OCI-LY7 (cell line): ENCODE measurements around the gene XAB2. TPM values are rescaled to one million over a fixed set of nuclear protein-coding genes. Genes with fewer than 3 reads are reported as not detected.
A peak's percentile ranks its signal among the peaks of the same experiment; 100 is the strongest.

Experiments used
- BruUV-seq: library from RNA; stranded (reverse); fragments of 400-500 nt; replicated peaks from 2 replicates; lab custom pipeline; 2021; lab: Mats Ljungman, UMichigan
- CTCF ChIA-PET: fragments of 300-600 bp; sonication (Branson Sonifier 250); formaldehyde crosslinking; loops from one replicate; lab custom pipeline; 2022; ENCODE audit warnings: antibody characterized with exemption; ENCODE audit not compliant: unreplicated experiment; lab: Charles Lee
- POLR2A ChIA-PET: fragments of 300-600 bp; sonication (Branson Sonifier 250); formaldehyde crosslinking; loops from one replicate; lab custom pipeline; 2022; ENCODE audit warnings: antibody characterized with exemption; lab: Charles Lee
- DNase-seq: peaks from one replicate; pipeline ENCODE4 v3.0.0-alpha.2; 2015; ENCODE audit warnings: low spot score
- H2AFZ ChIP-seq: fragments of 200-600 bp; sonication (generic), shearing (Covaris generic); 2 replicates; pipeline ENCODE4 v1.6.1; 2014; ENCODE audit warnings: mild to moderate bottlenecking, antibody characterized with exemption, low read length, moderate library complexity
- H3K27ac ChIP-seq: fragments of 200-600 bp; sonication (generic); 2 replicates; pipeline ENCODE4 v1.5.1; 2014; ENCODE audit warnings: mixed run types, low read depth, mild to moderate bottlenecking, moderate library complexity, low read length, inconsistent platforms; ENCODE audit not compliant: poor library complexity, severe bottlenecking
- H3K36me3 ChIP-seq: fragments of 200-600 bp; sonication (generic); 2 replicates; pipeline ENCODE4 v1.6.1; 2014; ENCODE audit warnings: mild to moderate bottlenecking, antibody characterized with exemption, low read length, moderate library complexity, mixed read lengths; ENCODE audit not compliant: insufficient read depth
- H3K4me1 ChIP-seq: fragments of 200-600 bp; sonication (generic); 2 replicates; pipeline ENCODE4 v1.5.1; 2014; ENCODE audit warnings: mild to moderate bottlenecking, low read length; ENCODE audit not compliant: insufficient read depth, poor library complexity, severe bottlenecking
- H3K4me2 ChIP-seq: fragments of 200-600 bp; sonication (generic); 2 replicates; pipeline ENCODE4 v1.6.1; 2014; ENCODE audit warnings: mild to moderate bottlenecking, low read length
- H3K4me3 ChIP-seq: fragments of 200-600 bp; sonication (generic); 2 replicates; pipeline ENCODE4 v1.5.1; 2014; ENCODE audit warnings: mild to moderate bottlenecking, low read depth, low read length; ENCODE audit not compliant: poor library complexity, severe bottlenecking
- H3K79me2 ChIP-seq: fragments of 200-600 bp; sonication (generic); 2 replicates; pipeline ENCODE4 v1.6.1; 2016; ENCODE audit warnings: low read depth, mild to moderate bottlenecking, low read length, moderate library complexity, mixed read lengths; ENCODE audit not compliant: insufficient read depth
- H3K9me2 ChIP-seq: fragments of 200-600 bp; sonication (generic); 2 replicates; pipeline ENCODE4 v1.6.1; 2016; ENCODE audit warnings: mild to moderate bottlenecking, low read length, mixed read lengths; ENCODE audit not compliant: insufficient read depth
- H3K9me3 ChIP-seq: fragments of 200-600 bp; sonication (generic); 2 replicates; pipeline ENCODE4 v1.6.1; 2014; ENCODE audit warnings: mild to moderate bottlenecking, mixed run types, low read length, mixed read lengths
- H4K20me1 ChIP-seq: fragments of 200-600 bp; sonication (generic); 2 replicates; pipeline ENCODE4 v1.6.1; 2014; ENCODE audit warnings: mild to moderate bottlenecking, antibody characterized with exemption, low read length, moderate library complexity, mixed read lengths; ENCODE audit not compliant: insufficient read depth
- EZH2phosphoT487 ChIP-seq: fragments of 200-600 bp; sonication (generic); IDR thresholded peaks from 2 replicates; pipeline ENCODE4 v1.6.1; 2018; ENCODE audit warnings: low read depth, borderline replicate concordance, mild to moderate bottlenecking, mixed run types, antibody characterized with exemption, low read length, moderate library complexity, mixed read lengths
- intact Hi-C: fragments of 100-400 bp; cut with micrococcal nuclease; formaldehyde crosslinking; loops from one replicate; pipeline ENCODE4 v1.10.0; 2022; ENCODE audit not compliant: unreplicated experiment
- total RNA-seq, 2 experiments: library from RNA; depleted of rRNA in 1 of 2; stranded (reverse); fragments of >200 nt in 1 of 2; shearing (Covaris generic) in 1 of 2; gene quantifications; 2 replicates each; pipeline ENCODE4 v1.2.3, GENCODE V29; 2014 to 2022
- TF ChIP-seq, protein P1 (sequence below): fragments of 200-600 bp; sonication (generic); conservative IDR thresholded peaks from 2 replicates; pipeline ENCODE4 v1.5.1; 2014; ENCODE audit warnings: mild to moderate bottlenecking, antibody characterized with exemption, low read length, moderate library complexity, mixed read lengths

XAB2 gene
- total RNA-seq, 2 experiments from 2014 or later: 36.6 to 39.9 TPM

DNA sequence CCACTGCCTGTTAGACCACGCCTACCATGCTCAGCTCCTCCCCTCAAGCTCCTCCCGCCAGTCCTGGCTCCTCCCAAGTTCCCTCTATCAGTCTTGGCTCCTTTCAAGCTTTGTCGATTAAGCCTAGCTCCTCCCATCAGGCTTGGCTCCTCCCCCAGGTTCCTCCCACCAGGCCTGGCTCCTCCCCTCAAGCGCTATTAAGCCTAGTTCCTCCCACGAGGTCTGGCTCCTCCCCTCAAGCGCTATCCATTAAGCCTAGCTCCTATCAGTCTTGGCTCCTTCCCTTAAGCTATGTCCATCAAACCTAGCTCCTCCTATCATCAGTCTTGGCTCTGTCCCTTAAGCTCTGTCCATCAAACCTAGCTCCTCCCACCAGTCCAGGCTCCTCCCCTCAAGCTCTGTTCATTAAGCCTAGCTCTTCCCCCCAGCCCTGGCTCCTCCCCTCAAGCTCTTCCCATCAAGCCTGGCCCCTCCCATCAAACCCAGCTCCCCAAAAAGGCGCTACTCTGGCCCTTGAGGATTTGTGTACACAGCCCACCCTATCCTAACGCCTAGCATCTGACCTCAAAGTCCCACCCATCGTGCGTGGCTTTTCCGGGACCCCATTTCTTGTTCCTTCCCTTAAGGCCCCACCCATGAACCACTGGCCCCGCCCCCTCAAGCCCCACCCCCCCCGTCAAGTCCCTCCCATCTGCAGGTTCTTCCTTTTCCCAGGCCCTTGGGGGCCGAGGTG is 23.7 kb downstream of the XAB2 start:
- BruUV-seq: no TSS peak
- Histone ChIP-seq H4K20me1 (no peaks in the 10 kb centered on the region), H3K4me1 (no peaks in the 10 kb centered on the region), H3K36me3 (no peaks in the 10 kb centered on the region), H3K9me3 (no peaks in the 10 kb centered on the region), H3K4me3 (peak overlapping the region; percentile 26), H3K9me2 (no peaks in the 10 kb centered on the region), H2AFZ (peak overlapping the region; percentile 45; the same call in 1 of the 2 replicates), H3K79me2 (no peaks in the 10 kb centered on the region), H3K27ac (no peak overlapping the region), H3K4me2 (peak overlapping the region; percentile 23; the same call in 1 of the 2 replicates)
- TF ChIP-seq, protein P1, sequence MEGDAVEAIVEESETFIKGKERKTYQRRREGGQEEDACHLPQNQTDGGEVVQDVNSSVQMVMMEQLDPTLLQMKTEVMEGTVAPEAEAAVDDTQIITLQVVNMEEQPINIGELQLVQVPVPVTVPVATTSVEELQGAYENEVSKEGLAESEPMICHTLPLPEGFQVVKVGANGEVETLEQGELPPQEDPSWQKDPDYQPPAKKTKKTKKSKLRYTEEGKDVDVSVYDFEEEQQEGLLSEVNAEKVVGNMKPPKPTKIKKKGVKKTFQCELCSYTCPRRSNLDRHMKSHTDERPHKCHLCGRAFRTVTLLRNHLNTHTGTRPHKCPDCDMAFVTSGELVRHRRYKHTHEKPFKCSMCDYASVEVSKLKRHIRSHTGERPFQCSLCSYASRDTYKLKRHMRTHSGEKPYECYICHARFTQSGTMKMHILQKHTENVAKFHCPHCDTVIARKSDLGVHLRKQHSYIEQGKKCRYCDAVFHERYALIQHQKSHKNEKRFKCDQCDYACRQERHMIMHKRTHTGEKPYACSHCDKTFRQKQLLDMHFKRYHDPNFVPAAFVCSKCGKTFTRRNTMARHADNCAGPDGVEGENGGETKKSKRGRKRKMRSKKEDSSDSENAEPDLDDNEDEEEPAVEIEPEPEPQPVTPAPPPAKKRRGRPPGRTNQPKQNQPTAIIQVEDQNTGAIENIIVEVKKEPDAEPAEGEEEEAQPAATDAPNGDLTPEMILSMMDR: no peak
- TF ChIP-seq EZH2phosphoT487: no peak
- CTCF ChIA-PET: interaction anchor here (0.5 to 1.5 kb wide), 13 partner anchors 9 to 1169 kb away, joined by 3 to 14 read pairs (median 3); no protein-coding TSS in a partner anchor
- POLR2A ChIA-PET: interaction anchor here (0.6 to 1.3 kb wide), 13 partner anchors 9 to 462 kb away, joined by 3 to 10 read pairs (median 4); partner anchors contain the start of genes MAP2K7, PET100, SNAPC2 and TIMM44
- DNase-seq: peak; percentile 96
- intact Hi-C loops: no loop called here

DNA sequence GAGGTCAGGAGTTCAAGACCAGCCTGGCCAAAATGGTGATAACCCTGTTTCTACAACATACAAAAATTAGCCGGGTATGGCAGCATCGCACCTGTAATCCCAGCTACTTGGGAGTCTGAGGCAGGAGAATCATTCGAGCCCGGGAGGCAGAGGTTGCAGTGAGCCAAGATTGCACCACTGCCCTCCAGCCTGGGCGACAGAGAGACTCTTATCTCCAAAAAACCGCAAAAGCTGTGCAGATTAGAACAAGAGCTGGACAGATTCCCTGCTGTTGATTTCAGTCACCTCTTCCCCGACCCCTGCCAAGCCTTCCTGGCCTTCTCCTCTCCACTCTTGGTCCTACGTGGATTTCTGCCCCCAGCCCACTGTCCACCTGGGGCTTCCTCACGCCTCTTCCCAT is 25.4 kb downstream of the XAB2 start:
- H2AFZ ChIP-seq: no peak overlapping the region
- no peak overlapping the region for H3K4me3 ChIP-seq
- H3K79me2 ChIP-seq: no peaks in the 10 kb centered on the region
- no peaks in the 10 kb centered on the region for H3K9me2 ChIP-seq
- H3K4me1 ChIP-seq: no peaks in the 10 kb centered on the region
- H4K20me1 ChIP-seq: no peaks in the 10 kb centered on the region
- H3K27ac ChIP-seq: no peak overlapping the region
- intact Hi-C loops: no loop called here
- no peaks in the 10 kb centered on the region for H3K9me3 ChIP-seq
- no peak for DNase-seq
- CTCF ChIA-PET: no interaction called here
- TF ChIP-seq, protein P1: no peak
- no peak for TF ChIP-seq EZH2phosphoT487
- H3K36me3 ChIP-seq: no peaks in the 10 kb centered on the region
- POLR2A ChIA-PET: no interaction called here
- BruUV-seq: no TSS peak
- H3K4me2 ChIP-seq: no peak overlapping the region

GRCh38 chr19:7602935-7603497 is 26.3 kb downstream of the XAB2 start:
- POLR2A ChIA-PET: no interaction called here
- H4K20me1 ChIP-seq: no peaks in the 10 kb centered on the region

More at GRCh38 chr19:7602935-7603497, 26.3 kb downstream of the XAB2 start:
- BruUV-seq: no TSS peak
- Histone ChIP-seq H3K36me3 (no peaks in the 10 kb centered on the region), H3K27ac (no peak overlapping the region), H3K4me2 (no peak overlapping the region), H3K9me2 (no peaks in the 10 kb centered on the region), H3K9me3 (no peaks in the 10 kb centered on the region), H3K79me2 (no peaks in the 10 kb centered on the region), H2AFZ (no peak overlapping the region), H3K4me3 (no peak overlapping the region), H3K4me1 (no peaks in the 10 kb centered on the region)
- TF ChIP-seq, protein P1: no peak
- no peak for TF ChIP-seq EZH2phosphoT487
- CTCF ChIA-PET: no interaction called here
- no peak for DNase-seq
- intact Hi-C loops: no loop called here
